Keratinocyte (primary cell): Measurements from ENCODE around the gene IGFBP5. TPM values are rescaled to one million over a fixed set of nuclear protein-coding genes. Genes with fewer than 3 reads are reported as not detected.

Source experiments
- DNase-seq: peaks from one replicate; pipeline ENCODE4 v3.0.0-alpha.2; 2011; ENCODE audit warnings: low read depth, missing footprints, low spot score
- FAIRE-seq: peaks from 2 replicates; lab custom pipeline; 2011; peaks lifted over from hg19 to GRCh38; lab: Jason Lieb, UNC
- H2AFZ ChIP-seq: 2 replicates; pipeline ENCODE4 v1.6.0; 2012; ENCODE audit warnings: low read length, control low read depth, inconsistent platforms; ENCODE audit not compliant: control insufficient read depth
- H3K27ac ChIP-seq: 2 replicates; pipeline ENCODE4 v1.5.1; 2011; ENCODE audit warnings: low read length; ENCODE audit not compliant: control insufficient read depth, insufficient read depth
- H3K27me3 ChIP-seq: 3 replicates; pipeline ENCODE4 v1.6.0; 2011; ENCODE audit warnings: low read length; ENCODE audit not compliant: control insufficient read depth, insufficient read depth; ENCODE audit errors: extremely low read depth
- H3K36me3 ChIP-seq, 2 experiments: 2 replicates in 1 of 2; 3 replicates in 1 of 2; pipeline ENCODE4 v1.5.1; 2011; ENCODE audit warnings: low read length in 2 of 2, mild to moderate bottlenecking in 1 of 2; ENCODE audit not compliant: control insufficient read depth in 2 of 2, insufficient read depth in 2 of 2; ENCODE audit errors: extremely low read depth in 1 of 2
- H3K4me1 ChIP-seq: 3 replicates; pipeline ENCODE4 v1.5.1; 2011; ENCODE audit warnings: low read length; ENCODE audit not compliant: control insufficient read depth, insufficient read depth; ENCODE audit errors: extremely low read depth
- H3K4me2 ChIP-seq: 3 replicates; pipeline ENCODE4 v1.6.0; 2011; ENCODE audit warnings: low read depth, low read length; ENCODE audit not compliant: control insufficient read depth, insufficient read depth; ENCODE audit errors: extremely low read depth
- H3K4me3 ChIP-seq, 3 experiments: fragments of 200-600 bp in 1 of 3; sonication (generic) in 1 of 3; 2 replicates in 2 of 3; 3 replicates in 1 of 3; pipeline ENCODE4 v1.5.1; 2011 to 2016; ENCODE audit warnings: low read length in 3 of 3, mild to moderate bottlenecking in 3 of 3, control low read depth in 2 of 3, inconsistent platforms in 1 of 3, low read depth in 1 of 3, mixed read lengths in 1 of 3, mixed run types in 1 of 3, moderate library complexity in 1 of 3; ENCODE audit not compliant: control insufficient read depth in 2 of 3, insufficient read depth in 2 of 3; ENCODE audit errors: extremely low read depth in 1 of 3
- H3K79me2 ChIP-seq: 2 replicates; pipeline ENCODE4 v1.6.0; 2012; ENCODE audit warnings: low read length; ENCODE audit not compliant: control insufficient read depth, insufficient read depth
- H3K9ac ChIP-seq: 3 replicates; pipeline ENCODE4 v1.6.0; 2011; ENCODE audit warnings: low read length; ENCODE audit not compliant: control insufficient read depth, insufficient read depth; ENCODE audit errors: extremely low read depth
- H3K9me1 ChIP-seq: 3 replicates; pipeline ENCODE4 v1.6.0; 2011; ENCODE audit warnings: low read length; ENCODE audit not compliant: control insufficient read depth, insufficient read depth; ENCODE audit errors: extremely low read depth
- H3K9me3 ChIP-seq: 2 replicates; pipeline ENCODE4 v1.5.1; 2012; ENCODE audit warnings: low read depth, low read length; ENCODE audit not compliant: control insufficient read depth
- H4K20me1 ChIP-seq: 3 replicates; pipeline ENCODE4 v1.6.0; 2011; ENCODE audit warnings: low read length; ENCODE audit not compliant: control insufficient read depth, insufficient read depth; ENCODE audit errors: extremely low read depth
- CTCF ChIP-seq, 3 experiments: IDR thresholded peaks in 1 of 3; conservative IDR thresholded peaks in 1 of 3; optimal IDR thresholded peaks in 1 of 3; 2 replicates in 2 of 3; 3 replicates in 1 of 3; pipeline versions ENCODE3 to v1.5.1; 2011; ENCODE audit warnings: low read length in 3 of 3, mild to moderate bottlenecking in 3 of 3, moderate library complexity in 2 of 3, control low read depth in 1 of 3, inconsistent platforms in 1 of 3; ENCODE audit not compliant: insufficient read depth in 2 of 3; ENCODE audit errors: extremely low read depth in 1 of 3
- EZH2 ChIP-seq: IDR thresholded peaks from one replicate; pipeline ENCODE4 v1.6.1; 2012; ENCODE audit warnings: inconsistent platforms, mild to moderate bottlenecking, low read length, moderate library complexity
- dilution Hi-C: fragments of 300-500 bp; cut with MboI; formaldehyde crosslinking; loops from one replicate; pipeline ENCODE4 v1.7.0; 2020; ENCODE audit warnings: low sequenced_read_pairs; ENCODE audit not compliant: extremely low pct_ligation_motif_present
- polyA plus RNA-seq, 5 experiments: library from polyadenylated mRNA; depleted of rRNA in 3 of 5; stranded (reverse) in 3 of 5; stranded (forward) in 1 of 5; unstranded in 1 of 5; fragments of >200 nt; gene quantifications; 1 replicate in 1 of 5; 2 replicates in 3 of 5; 3 replicates in 1 of 5; pipeline versions ENCODE4 v1.2.1 to v1.2.3, GENCODE V29; 2011 to 2012; ENCODE audit warnings: missing spikeins in 2 of 5, low read depth in 1 of 5, low replicate concordance in 1 of 5

The IGFBP5 gene
- polyA plus RNA-seq, 1 donor (not counting 4 experiments of a cell fraction or from before 2014, with no cell fraction given), result 1.1 TPM

- Histone ChIP-seq H3K4me1 (peaks cover 51% of the 10 kb centered on the region), H3K9me3 (no peaks in the 10 kb centered on the region), H3K9me1 (no peaks in the 10 kb centered on the region), H3K9ac (peak overlapping the region; percentile 3), H4K20me1 (no peaks in the 10 kb centered on the region), H3K4me3 (peak overlapping the region; percentile 26 to 60 (median 40)), H3K36me3 (no peaks in the 10 kb centered on the region), H3K27me3 (peaks cover 17% of the 10 kb centered on the region), H3K79me2 (no peaks in the 10 kb centered on the region), H3K27ac (peak overlapping the region; percentile 0), H3K4me2 (peak overlapping the region; percentile 80), H2AFZ (peak overlapping the region; percentile 14)
- FAIRE-seq (peak; percentile 75), DNase-seq (no peak)
- dilution Hi-C loops, result no loop called here
- TF ChIP-seq CTCF (optimal IDR thresholded peaks at IDR 0.05 in 1 of 3, IDR thresholded peaks at IDR 0.05 in 1 of 3, conservative IDR thresholded peaks at IDR 0.05 in 1 of 3; ENCODE audit: extremely low read depth in 1 of 3, insufficient read depth in 2 of 3, low read length in 3 of 3) (no peak), EZH2 (no peak)
These were observed 2.5 kb downstream of the IGFBP5 start for GRCh38 chr2:216692636-216693413.

- DNase-seq, result no peak
- no peak for TF ChIP-seq EZH2
- no peak for TF ChIP-seq CTCF (optimal IDR thresholded peaks at IDR 0.05 in 1 of 3, IDR thresholded peaks at IDR 0.05 in 1 of 3, conservative IDR thresholded peaks at IDR 0.05 in 1 of 3; ENCODE audit: extremely low read depth in 1 of 3, insufficient read depth in 2 of 3, low read length in 3 of 3)
- Histone ChIP-seq H3K9ac (peak overlapping the region; percentile 39), H3K4me1 (peaks cover 51% of the 10 kb centered on the region), H3K4me3 (peak overlapping the region in 1 of 3 experiments; percentile 47), H3K79me2 (no peaks in the 10 kb centered on the region), H3K9me3 (no peaks in the 10 kb centered on the region), H2AFZ (peak overlapping the region; percentile 36), H3K9me1 (no peaks in the 10 kb centered on the region), H3K27ac (no peak overlapping the region), H3K4me2 (peak overlapping the region; percentile 83), H4K20me1 (no peaks in the 10 kb centered on the region), H3K27me3 (peaks cover 17% of the 10 kb centered on the region), H3K36me3 (no peaks in the 10 kb centered on the region)
- FAIRE-seq, result no peak
- dilution Hi-C loops, result no loop called here
These were observed 4.3 kb downstream of the IGFBP5 start for GRCh38 chr2:216690853-216691741.
